CD4-positive, CD25-positive, alpha-beta regulatory T cell (primary cell): ENCODE measurements around the gene FBXO3. TPM values are rescaled to one million over a fixed set of nuclear protein-coding genes. Genes with fewer than 3 reads are reported as not detected.
A peak's percentile ranks its signal among the peaks of the same experiment; 100 is the strongest.

Experiments
- ATAC-seq, 2 donors: fragments of 150-1000 bp; cut with Tn5 transposase; one replicate each; pipeline ENCODE4 v1.10.0; 2021; ENCODE audit warnings: low read depth in 2 of 2, moderate number of reproducible peaks in 2 of 2, moderate library complexity in 1 of 2
- DNase-seq, 3 donors: peaks; one replicate each; pipeline versions ENCODE4 v3.0.0 to v3.0.0-alpha.2; 2012 to 2022; ENCODE audit warnings: mixed read lengths in 1 of 3
- H3K27ac ChIP-seq: one replicate; pipeline ENCODE4 v1.7.0; 2013; ENCODE audit warnings: mild to moderate bottlenecking, low read length; ENCODE audit not compliant: insufficient read depth, poor library complexity, severe bottlenecking
- H3K27me3 ChIP-seq: one replicate; pipeline ENCODE4 v1.7.0; 2013; ENCODE audit warnings: low read length; ENCODE audit not compliant: control insufficient read depth, insufficient read depth
- H3K36me3 ChIP-seq: one replicate; pipeline ENCODE4 v1.7.0; 2013; ENCODE audit warnings: mild to moderate bottlenecking, low read length, moderate library complexity; ENCODE audit not compliant: control insufficient read depth, insufficient read depth
- H3K4me1 ChIP-seq: 2 replicates; pipeline ENCODE4 v1.7.0; 2013; ENCODE audit warnings: mild to moderate bottlenecking, low read length; ENCODE audit not compliant: insufficient read depth, control insufficient read depth, poor library complexity, severe bottlenecking
- H3K4me3 ChIP-seq: one replicate; pipeline ENCODE4 v1.7.0; 2013; ENCODE audit warnings: low read depth, mild to moderate bottlenecking, low read length, moderate library complexity
- H3K9me3 ChIP-seq, 2 experiments: 1 replicate in 1 of 2; 2 replicates in 1 of 2; pipeline ENCODE4 v1.7.0; 2013; ENCODE audit warnings: low read length in 2 of 2, mild to moderate bottlenecking in 1 of 2, moderate library complexity in 1 of 2; ENCODE audit not compliant: control insufficient read depth in 2 of 2
- H3K27ac Mint-ChIP-seq, 3 donors: one replicate each; pipeline ENCODE4 v1.8.0; 2020 to 2022; ENCODE audit warnings: mild to moderate bottlenecking in 3 of 3, mixed read lengths in 3 of 3, moderate library complexity in 2 of 3
- H3K27me3 Mint-ChIP-seq: one replicate; pipeline ENCODE4 v1.8.0; 2022; ENCODE audit warnings: mild to moderate bottlenecking, mixed read lengths
- H3K36me3 Mint-ChIP-seq: one replicate; pipeline ENCODE4 v1.8.0; 2020; ENCODE audit warnings: mixed read lengths
- H3K4me1 Mint-ChIP-seq, 4 donors: one replicate each; pipeline ENCODE4 v1.8.0; 2020 to 2022; ENCODE audit warnings: mixed read lengths in 4 of 4, mild to moderate bottlenecking in 1 of 4
- H3K4me3 Mint-ChIP-seq, 4 donors: one replicate each; pipeline ENCODE4 v1.8.0; 2020 to 2022; ENCODE audit warnings: mild to moderate bottlenecking in 4 of 4, mixed read lengths in 4 of 4, moderate library complexity in 3 of 4
- H3K9me3 Mint-ChIP-seq, 7 donors: one replicate each; pipeline ENCODE4 v1.8.0; 2020 to 2022; ENCODE audit warnings: mixed read lengths in 7 of 7, mild to moderate bottlenecking in 3 of 7, moderate library complexity in 2 of 7
- polyA plus RNA-seq, 4 donors: library from polyadenylated mRNA; unstranded; fragments of 300-500 nt; fragmentation: Illumina TruSeq; gene quantifications; one replicate each; pipeline ENCODE4 v1.2.3, GENCODE V29; 2021
- total RNA-seq: library from RNA; stranded (reverse); gene quantifications from one replicate; pipeline ENCODE4 v1.2.3, GENCODE V29; 2022

Gene FBXO3
- total and polyA plus RNA-seq, 5 donors from 2014 or later, result 48.6 to 57.5 (median 56.0) TPM

GRCh38 chr11:33743291-33743690, 31.0 kb downstream of the FBXO3 start:
- Mint-ChIP-seq H3K4me3 (no peak overlapping the region), H3K36me3 (peaks cover 39% of the 10 kb centered on the region), H3K27ac (no peak overlapping the region), H3K9me3 (no peaks in the 10 kb centered on the region), H3K4me1 (peaks cover 0 to 19% (median 4%) of the 10 kb centered on the region in 4 donors), H3K27me3 (no peaks in the 10 kb centered on the region)
- DNase-seq (no peak), ATAC-seq (no peak)
- no peaks in the 10 kb centered on the region for H3K9me3 ChIP-seq
- H3K27ac ChIP-seq, result no peak overlapping the region
- H3K36me3 ChIP-seq, result peaks cover 44% of the 10 kb centered on the region
- no peaks in the 10 kb centered on the region for H3K4me1 ChIP-seq
- no peak overlapping the region for H3K4me3 ChIP-seq
- no peaks in the 10 kb centered on the region for H3K27me3 ChIP-seq

GRCh38 chr11:33742249-33742851, 32.0 kb downstream of the FBXO3 start:
- DNase-seq, result peak in 2 of 3 donors; percentile 28 to 53

GRCh38 chr11:33741806-33742205, 32.5 kb downstream of the FBXO3 start:
- no peak for DNase-seq
- H3K9me3 ChIP-seq, result no peaks in the 10 kb centered on the region
- H3K4me1 ChIP-seq, result no peaks in the 10 kb centered on the region
- no peak for ATAC-seq
- H3K27me3 Mint-ChIP-seq, result no peaks in the 10 kb centered on the region
- no peak overlapping the region for H3K4me3 ChIP-seq
- peaks cover 27% of the 10 kb centered on the region for H3K36me3 Mint-ChIP-seq
- no peaks in the 10 kb centered on the region for H3K9me3 Mint-ChIP-seq
- peak overlapping the region in 1 of 4 donors; percentile 11 for H3K4me3 Mint-ChIP-seq
- no peaks in the 10 kb centered on the region for H3K27me3 ChIP-seq
- H3K27ac ChIP-seq, result no peak overlapping the region
- peak overlapping the region in 2 of 3 donors; percentile 39 to 50 for H3K27ac Mint-ChIP-seq
- peaks cover 33% of the 10 kb centered on the region for H3K36me3 ChIP-seq
- peaks cover 4 to 25% (median 5%) of the 10 kb centered on the region in 4 donors for H3K4me1 Mint-ChIP-seq

More at GRCh38 chr11:33742249-33742851, 32.0 kb downstream of the FBXO3 start:
- Histone ChIP-seq H3K27ac (no peak overlapping the region), H3K36me3 (peaks cover 38% of the 10 kb centered on the region), H3K9me3 (no peaks in the 10 kb centered on the region), H3K4me1 (no peaks in the 10 kb centered on the region), H3K27me3 (no peaks in the 10 kb centered on the region), H3K4me3 (no peak overlapping the region)
- no peaks in the 10 kb centered on the region for H3K27me3 Mint-ChIP-seq
- ATAC-seq, result peak; percentile 44 to 62
- H3K4me1 Mint-ChIP-seq, result peaks cover 0 to 25% (median 6%) of the 10 kb centered on the region in 4 donors
- H3K9me3 Mint-ChIP-seq, result no peaks in the 10 kb centered on the region
- no peak overlapping the region for H3K4me3 Mint-ChIP-seq
- H3K36me3 Mint-ChIP-seq, result peaks cover 32% of the 10 kb centered on the region
- peak overlapping the region in 1 of 3 donors; percentile 50 for H3K27ac Mint-ChIP-seq

GRCh38 chr11:33737362-33737821, 36.9 kb downstream of the FBXO3 start:
- Mint-ChIP-seq H3K4me3 (peak overlapping the region; percentile 73 to 99 (median 94)), H3K27me3 (no peaks in the 10 kb centered on the region), H3K27ac (peak overlapping the region; percentile 83 to 90 (median 87)), H3K36me3 (peaks cover 9% of the 10 kb centered on the region), H3K4me1 (peaks cover 21 to 34% (median 28%) of the 10 kb centered on the region in 4 donors), H3K9me3 (no peaks in the 10 kb centered on the region)
- Histone ChIP-seq H3K4me3 (no peak overlapping the region), H3K9me3 (no peaks in the 10 kb centered on the region), H3K4me1 (peaks cover 17% of the 10 kb centered on the region), H3K27ac (no peak overlapping the region), H3K27me3 (no peaks in the 10 kb centered on the region), H3K36me3 (peaks cover under 1% of the 10 kb centered on the region)
- DNase-seq (no peak), ATAC-seq (no peak)

GRCh38 chr11:33736148-33736812, 38.0 kb downstream of the FBXO3 start, which contains the start of gene CD59:
Gene CD59, minus strand, starts transcription at chr11:33736423. Its CDS starts 13,978 bp downstream, at chr11:33722445.
- Histone ChIP-seq H3K27me3 (no peaks in the 10 kb centered on the region), H3K27ac (peak within 1 kb of the TSS; percentile 76), H3K9me3 (no peaks in the 10 kb centered on the region), H3K4me3 (peak within 1 kb of the TSS; percentile 97), H3K36me3 (no peaks in the 10 kb centered on the region), H3K4me1 (peaks cover 20% of the 10 kb centered on the region)
- Mint-ChIP-seq H3K4me3 (peak within 1 kb of the TSS; percentile 94 to 99 (median 96)), H3K9me3 (no peaks in the 10 kb centered on the region), H3K27ac (peak within 1 kb of the TSS; percentile 83 to 96 (median 87)), H3K36me3 (peaks cover 5% of the 10 kb centered on the region), H3K27me3 (no peaks in the 10 kb centered on the region), H3K4me1 (peaks cover 16 to 46% (median 30%) of the 10 kb centered on the region in 4 donors)
- ATAC-seq, result peak; percentile 78
- peak; percentile 77 to 89 (median 89) for DNase-seq

GRCh38 chr11:33735271-33736147, 38.8 kb downstream of the FBXO3 start:
- Mint-ChIP-seq H3K27me3 (no peaks in the 10 kb centered on the region), H3K4me1 (peaks cover 16 to 50% (median 35%) of the 10 kb centered on the region in 4 donors), H3K9me3 (no peaks in the 10 kb centered on the region), H3K27ac (peak overlapping the region; percentile 83 to 96 (median 87)), H3K36me3 (peaks cover 5% of the 10 kb centered on the region), H3K4me3 (peak overlapping the region; percentile 94 to 99 (median 96))
- Histone ChIP-seq H3K27me3 (no peaks in the 10 kb centered on the region), H3K4me3 (peak overlapping the region; percentile 97), H3K27ac (peak overlapping the region; percentile 76), H3K9me3 (no peaks in the 10 kb centered on the region), H3K4me1 (peaks cover 20% of the 10 kb centered on the region), H3K36me3 (no peaks in the 10 kb centered on the region)
- DNase-seq, result peak; percentile 34 to 84 (median 50)
- ATAC-seq, result peak; percentile 37 to 51
